IMR-90 (cell line): ENCODE measurements around the gene RGS4. TPM values are rescaled to one million over a fixed set of nuclear protein-coding genes. Genes with fewer than 3 reads are reported as not detected.
A peak's percentile ranks its signal among the peaks of the same experiment; 100 is the strongest.

Source experiments
- ATAC-seq: fragments of 200-7000 bp; cut with Tn5 transposase; 2 replicates; pipeline ENCODE4 v1.9.1; 2020; ENCODE audit warnings: low read depth, mild to moderate bottlenecking, moderate library complexity
- BruUV-seq: library from RNA; stranded (reverse); fragments of 400-500 nt; replicated peaks from 2 replicates; lab custom pipeline; 2021; lab: Mats Ljungman, UMichigan
- CTCF ChIA-PET: fragments of 300-600 bp; formaldehyde crosslinking; extraction: SDS; loops from one replicate; lab custom pipeline; 2021; ENCODE audit warnings: antibody characterized with exemption; lab: Yijun Ruan, JAX
- POLR2A ChIA-PET: fragments of 300-600 bp; sonication (Branson Sonifier 250); formaldehyde crosslinking; loops from one replicate; lab custom pipeline; 2022; ENCODE audit warnings: antibody characterized with exemption; ENCODE audit not compliant: unreplicated experiment; lab: Charles Lee
- DNase-seq: peaks from one replicate; pipeline ENCODE4 v3.0.0; 2013
- H2AFZ ChIP-seq: replicated peaks from 2 replicates; pipeline ENCODE3; 2013; ENCODE audit warnings: low read length, mild to moderate bottlenecking; ENCODE audit not compliant: poor library complexity
- H2AK5ac ChIP-seq: 2 replicates; pipeline ENCODE4 v1.6.1; 2013; ENCODE audit warnings: low read depth, low read length, inconsistent platforms
- H2AK9ac ChIP-seq: replicated peaks from 2 replicates; pipeline ENCODE3; 2013; ENCODE audit warnings: mild to moderate bottlenecking, low read depth, low read length, moderate library complexity; ENCODE audit not compliant: poor library complexity
- H2BK120ac ChIP-seq: 2 replicates; pipeline ENCODE4 v1.6.1; 2013; ENCODE audit warnings: low read depth, low read length, inconsistent platforms
- H2BK15ac ChIP-seq: 3 replicates; pipeline ENCODE4 v1.6.1; 2013; ENCODE audit warnings: low read depth, low read length, inconsistent platforms
- H2BK20ac ChIP-seq: 2 replicates; pipeline ENCODE4 v1.6.1; 2013; ENCODE audit warnings: low read depth, mild to moderate bottlenecking, inconsistent platforms, low read length, moderate library complexity
- H2BK5ac ChIP-seq: 2 replicates; pipeline ENCODE4 v1.6.1; 2013; ENCODE audit warnings: mild to moderate bottlenecking, low read depth, low read length, inconsistent platforms; ENCODE audit not compliant: poor library complexity, severe bottlenecking
- H3K14ac ChIP-seq: replicated peaks from 2 replicates; pipeline ENCODE4 v1.6.1; 2013; ENCODE audit warnings: low read depth, low read length, inconsistent platforms
- H3K18ac ChIP-seq: 2 replicates; pipeline ENCODE4 v1.6.1; 2013; ENCODE audit warnings: low read depth, low read length, control low read depth
- H3K23ac ChIP-seq: 2 replicates; pipeline ENCODE4 v1.6.1; 2013; ENCODE audit warnings: low read depth, low read length, inconsistent platforms
- H3K27ac ChIP-seq: 2 replicates; pipeline ENCODE4 v1.5.1; 2013; ENCODE audit warnings: mild to moderate bottlenecking, control low read depth, low read length; ENCODE audit not compliant: insufficient read depth
- H3K27me3 ChIP-seq: 2 replicates; pipeline ENCODE4 v1.6.1; 2013; ENCODE audit warnings: low read length; ENCODE audit not compliant: control insufficient read depth, insufficient read depth
- H3K36me3 ChIP-seq: 2 replicates; pipeline ENCODE4 v1.6.1; 2013; ENCODE audit warnings: low read length, mixed read lengths; ENCODE audit not compliant: control insufficient read depth, insufficient read depth
- H3K4ac ChIP-seq: 2 replicates; pipeline ENCODE4 v1.6.1; 2013; ENCODE audit warnings: low read depth, low read length, inconsistent platforms
- H3K4me1 ChIP-seq: 2 replicates; pipeline ENCODE4 v1.6.1; 2013; ENCODE audit warnings: low read length, mixed read lengths; ENCODE audit not compliant: control insufficient read depth, insufficient read depth
- H3K4me2 ChIP-seq: 2 replicates; pipeline ENCODE4 v1.6.1; 2013; ENCODE audit warnings: low read depth, mild to moderate bottlenecking, control low read depth, low read length, moderate library complexity
- H3K4me3 ChIP-seq: 2 replicates; pipeline ENCODE4 v1.5.1; 2013; ENCODE audit warnings: low read depth, mild to moderate bottlenecking, control low read depth, low read length, moderate library complexity; ENCODE audit not compliant: insufficient read depth
- H3K56ac ChIP-seq: 2 replicates; pipeline ENCODE4 v1.6.1; 2013; ENCODE audit warnings: low read length, inconsistent platforms; ENCODE audit not compliant: insufficient read depth; ENCODE audit errors: extremely low read depth
- H3K79me1 ChIP-seq, 2 experiments: 2 replicates each; pipeline ENCODE4 v1.6.1; 2013; ENCODE audit warnings: low read length in 2 of 2, inconsistent platforms in 1 of 2, low read depth in 1 of 2
- H3K9ac ChIP-seq: 2 replicates; pipeline ENCODE4 v1.6.1; 2013; ENCODE audit warnings: low read depth, low read length, control low read depth
- H3K9me1 ChIP-seq: 2 replicates; pipeline ENCODE4 v1.6.1; 2013; ENCODE audit warnings: low read length, inconsistent platforms; ENCODE audit not compliant: insufficient read depth
- H3K9me3 ChIP-seq: 2 replicates; pipeline ENCODE4 v1.6.1; 2013; ENCODE audit warnings: low read length; ENCODE audit not compliant: control insufficient read depth, insufficient read depth
- H4K20me1 ChIP-seq: 2 replicates; pipeline ENCODE4 v1.6.1; 2013; ENCODE audit warnings: low read length, inconsistent platforms; ENCODE audit not compliant: insufficient read depth
- H4K5ac ChIP-seq: 2 replicates; pipeline ENCODE4 v1.6.1; 2013; ENCODE audit warnings: mild to moderate bottlenecking, low read depth, low read length, control low read depth
- H4K8ac ChIP-seq, 2 experiments: 2 replicates each; pipeline ENCODE4 v1.6.1; 2013; ENCODE audit warnings: low read depth in 2 of 2, low read length in 2 of 2, control low read depth in 1 of 2, inconsistent platforms in 1 of 2
- H4K91ac ChIP-seq: 2 replicates; pipeline ENCODE4 v1.6.1; 2013; ENCODE audit warnings: low read depth, low read length, inconsistent platforms; ENCODE audit not compliant: insufficient read depth
- MAFK ChIP-seq: IDR thresholded peaks from 2 replicates; pipeline ENCODE4 v1.6.1; 2012; ENCODE audit warnings: low read depth, low read length, improper control_type of control experiment
- RCOR1 ChIP-seq: IDR thresholded peaks from 2 replicates; pipeline ENCODE4 v1.6.1; 2012; ENCODE audit warnings: mild to moderate bottlenecking, low read length, improper control_type of control experiment; ENCODE audit not compliant: insufficient replicate concordance
- SMC3 ChIP-seq: fragments of 150-350 bp; IDR thresholded peaks from 2 replicates; pipeline ENCODE4 v1.6.1; 2016; ENCODE audit warnings: low read depth, mild to moderate bottlenecking, antibody characterized with exemption, low read length, moderate library complexity
- WGBS, 2 experiments: methylation state at CpG; one replicate each; pipeline versions ENCODE4 v1.1.5 to v1.1.7; 2013; ENCODE audit warnings: missing lambda C conversion rate in 2 of 2; ENCODE audit not compliant: insufficient read length in 1 of 2; ENCODE audit errors: extremely low coverage in 2 of 2; 5-methylcytosine and 5-hydroxymethylcytosine counted together
- dilution Hi-C: fragments of 300-500 bp; cut with HindIII; formaldehyde crosslinking; loops from one replicate; pipeline ENCODE4 v1.14.3; 2018; ENCODE audit warnings: low sequenced_read_pairs; ENCODE audit not compliant: unreplicated experiment
- in situ Hi-C: fragments of 300-500 bp; cut with MboI; formaldehyde crosslinking; loops from 3 replicates; pipeline ENCODE4 v1.14.3; 2019; ENCODE audit warnings: low sequenced_read_pairs, inconsistent platforms, mixed read lengths
- intact Hi-C: fragments of 100-400 bp; cut with micrococcal nuclease; formaldehyde crosslinking; loops from 2 replicates; pipeline ENCODE4 v1.10.0; 2022
- polyA plus RNA-seq, 3 experiments: library from polyadenylated mRNA; depleted of rRNA; stranded (reverse); fragments of >200 nt; gene quantifications; 2 replicates each; pipeline ENCODE4 v1.2.3, GENCODE V29; 2012; ENCODE audit warnings: low replicate concordance in 1 of 3
- total RNA-seq: library from RNA; depleted of rRNA; stranded (reverse); fragments of >200 nt; gene quantifications from 2 replicates; pipeline ENCODE4 v1.2.3, GENCODE V29; 2012

The RGS4 gene
- total and polyA plus RNA-seq, 2 of the 4 experiments (the other 2 are of a cell fraction) = 202 to 538 TPM

DNA sequence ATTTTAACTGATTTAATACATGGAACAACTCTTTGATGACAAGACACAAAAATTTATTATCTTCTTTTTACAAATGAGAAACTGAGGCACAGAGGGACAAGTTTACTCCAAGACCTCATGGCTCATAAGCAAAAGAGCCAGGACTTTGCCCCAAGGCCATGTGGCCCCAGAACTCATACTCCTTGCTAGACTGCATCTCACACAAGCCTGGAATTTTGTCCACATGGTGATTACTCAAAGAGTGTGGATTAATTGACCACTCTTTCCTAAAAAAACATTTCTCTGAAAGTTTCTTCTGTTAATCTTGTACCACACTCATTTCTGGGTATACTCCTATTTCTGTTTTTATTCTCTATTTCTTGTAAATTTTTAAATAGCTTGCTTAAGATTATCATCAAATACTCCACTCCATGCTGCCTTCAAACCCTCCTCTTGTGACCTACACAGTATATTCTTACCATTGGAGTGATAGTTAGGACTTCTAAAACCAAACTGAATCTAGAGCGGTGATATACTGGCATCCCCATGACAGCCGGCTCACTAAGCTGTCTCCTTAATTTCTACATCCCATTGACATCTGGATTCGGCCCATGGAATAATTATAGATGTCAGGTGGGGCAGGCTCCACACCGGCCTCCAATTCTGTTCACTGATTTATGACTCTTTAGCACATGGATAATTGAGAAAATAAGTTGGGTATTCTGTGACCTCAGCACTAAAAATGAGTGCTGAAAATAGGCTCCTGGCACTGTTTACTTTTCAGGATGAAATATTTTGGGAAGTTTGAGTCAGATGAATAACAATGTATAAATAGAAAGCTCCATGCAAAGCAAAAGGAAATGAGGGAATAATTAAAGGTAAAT is 16.1 kb downstream of the RGS4 start:
- H3K27me3 ChIP-seq = no peaks in the 10 kb centered on the region
- in situ Hi-C loops = no loop called here
- ATAC-seq = peak; percentile 25; the same call in 1 of the 2 replicates
- H3K4me1 ChIP-seq = peaks cover 3% of the 10 kb centered on the region; the same call in 1 of the 2 replicates
- no peak overlapping the region for H4K5ac ChIP-seq
- ChIA-PET CTCF (interaction anchor here (0.5 to 1.1 kb wide), 4 partner anchors 11 to 1905 kb away, joined by 3 read pairs; no protein-coding TSS in a partner anchor), POLR2A (interaction anchor here (0.6 kb wide), 1 partner anchor 485 kb away, joined by 9 read pairs; no protein-coding TSS in a partner anchor)
- H2BK15ac ChIP-seq = peak overlapping the region; percentile 38; the same call in 1 of the 3 replicates
- WGBS, 2 experiments = no CpG with 5 or more reads among the region's 4 CpGs
- H3K4me2 ChIP-seq = no peak overlapping the region
- H3K14ac ChIP-seq = peak overlapping the region; percentile 73
- H2AK9ac ChIP-seq = no peak overlapping the region
- no peaks in the 10 kb centered on the region for H3K79me1 ChIP-seq
- intact Hi-C loops = no loop called here
- H3K27ac ChIP-seq = no peak overlapping the region
- H4K8ac ChIP-seq = peak overlapping the region in 1 of 2 experiments; percentile 67; a peak in 1 of 4 replicates
- no peaks in the 10 kb centered on the region for H3K36me3 ChIP-seq
- peak overlapping the region; percentile 77; the same call in 1 of the 2 replicates for H2BK20ac ChIP-seq
- peak overlapping the region; percentile 66; the same call in 1 of the 2 replicates for H3K18ac ChIP-seq
- no peak overlapping the region for H2AFZ ChIP-seq
- peak overlapping the region; percentile 24; the same call in 1 of the 2 replicates for H4K91ac ChIP-seq
- DNase-seq = peak; percentile 66
- H3K56ac ChIP-seq = peak overlapping the region; percentile 30; the same call in 1 of the 2 replicates
- dilution Hi-C loops = no loop called here
- peak overlapping the region; percentile 49 for H2BK5ac ChIP-seq
- no peaks in the 10 kb centered on the region for H3K9me3 ChIP-seq
- no TSS peak for BruUV-seq
- peak overlapping the region; percentile 61 for H3K4ac ChIP-seq
- H2AK5ac ChIP-seq = peak overlapping the region; percentile 82; the same call in 1 of the 2 replicates
- H4K20me1 ChIP-seq = no peaks in the 10 kb centered on the region
- no peak overlapping the region for H3K4me3 ChIP-seq
- H3K9ac ChIP-seq = no peak overlapping the region
- TF ChIP-seq RCOR1 (no peak), MAFK (0 out of 2 replicates have a peak, but pooled peaks have one; percentile 3), SMC3 (no peak)
- peak overlapping the region; percentile 82 for H2BK120ac ChIP-seq
- no peak overlapping the region for H3K23ac ChIP-seq
- no peaks in the 10 kb centered on the region for H3K9me1 ChIP-seq
